ENCODE results near the gene PLEKHG7.
"Not testable (repeated sequence)": the region's sequence is repeated elsewhere in the genome, so short reads cannot be mapped to it uniquely, and the experiment has no call there.

PLEKHG7 gene

DNA sequence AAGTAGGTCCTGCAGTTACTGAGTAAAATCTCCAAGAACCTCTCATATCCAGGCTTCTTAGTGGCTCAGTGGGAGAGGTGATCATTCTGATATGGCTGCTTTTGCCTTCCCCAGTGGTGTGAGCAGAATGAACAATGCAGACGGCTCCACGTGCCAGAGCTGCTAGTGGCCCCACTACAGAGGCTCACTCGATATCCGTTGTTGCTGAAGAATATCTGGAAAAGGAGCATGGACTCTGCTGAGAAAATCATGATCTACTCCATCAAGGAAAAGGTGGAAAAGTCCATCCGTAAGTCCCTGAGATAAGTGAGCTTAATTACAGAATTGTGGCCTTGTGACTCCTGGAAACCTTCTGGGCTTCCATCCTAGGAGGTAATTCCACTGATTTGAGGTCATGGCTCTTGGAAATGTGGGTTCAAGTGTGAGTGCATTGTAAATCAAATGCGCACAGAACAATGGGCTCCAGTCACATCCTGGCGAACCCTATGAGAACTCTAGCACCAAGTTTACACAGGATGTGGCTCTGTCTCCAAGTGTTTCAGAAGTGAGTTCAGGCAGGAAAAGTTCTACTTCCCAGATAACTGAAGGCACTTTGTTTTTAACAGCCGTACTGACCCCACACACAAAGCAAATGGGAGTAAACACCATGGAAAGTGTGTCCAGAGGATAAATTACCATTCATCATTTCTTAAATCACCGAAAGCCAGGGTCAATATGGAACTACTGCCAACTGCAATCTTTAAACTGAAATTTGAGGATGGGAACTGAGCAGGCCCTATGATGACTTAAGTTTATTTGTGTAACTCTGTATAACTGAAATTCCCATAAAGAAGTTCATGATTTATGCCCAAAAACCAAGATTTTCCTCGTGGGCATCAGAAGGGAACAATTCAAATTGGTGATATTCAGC is 51.4 kb downstream of the PLEKHG7 start:
- no peak for DNase-seq

DNA sequence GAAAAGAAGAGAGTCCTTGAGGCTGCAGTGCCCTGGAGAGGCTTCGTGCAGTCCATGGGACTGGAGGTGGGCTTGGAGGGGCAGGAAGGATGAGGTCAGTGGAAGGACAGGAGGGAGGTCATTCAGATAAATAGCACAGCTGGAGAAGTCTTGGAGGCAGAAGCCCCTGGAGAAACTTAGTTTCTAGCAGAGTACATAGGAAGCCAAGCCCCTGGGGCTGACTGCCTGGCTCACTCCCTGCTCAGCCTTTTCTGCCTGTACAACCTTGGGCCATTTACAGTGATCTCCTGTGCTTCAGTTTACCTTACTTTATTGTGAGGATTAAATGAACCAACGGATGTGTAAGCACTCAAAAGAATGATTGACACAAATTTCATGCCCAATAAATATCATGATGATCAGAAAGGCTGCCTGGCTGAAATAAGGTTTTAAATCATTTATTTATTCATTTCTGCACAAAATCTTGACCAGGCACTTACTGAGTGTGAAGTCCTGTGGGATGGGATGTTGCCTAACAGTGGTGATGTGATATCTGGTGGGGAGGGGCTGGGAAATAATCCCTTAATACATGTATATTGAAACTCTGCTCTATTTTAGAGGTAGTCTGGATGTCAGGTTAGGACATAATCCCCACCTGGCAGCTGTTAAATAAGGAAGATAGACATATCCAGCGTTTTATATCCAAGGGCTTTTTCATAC is 54.3 kb downstream of the PLEKHG7 start:
- DNase-seq: no peak

DNA sequence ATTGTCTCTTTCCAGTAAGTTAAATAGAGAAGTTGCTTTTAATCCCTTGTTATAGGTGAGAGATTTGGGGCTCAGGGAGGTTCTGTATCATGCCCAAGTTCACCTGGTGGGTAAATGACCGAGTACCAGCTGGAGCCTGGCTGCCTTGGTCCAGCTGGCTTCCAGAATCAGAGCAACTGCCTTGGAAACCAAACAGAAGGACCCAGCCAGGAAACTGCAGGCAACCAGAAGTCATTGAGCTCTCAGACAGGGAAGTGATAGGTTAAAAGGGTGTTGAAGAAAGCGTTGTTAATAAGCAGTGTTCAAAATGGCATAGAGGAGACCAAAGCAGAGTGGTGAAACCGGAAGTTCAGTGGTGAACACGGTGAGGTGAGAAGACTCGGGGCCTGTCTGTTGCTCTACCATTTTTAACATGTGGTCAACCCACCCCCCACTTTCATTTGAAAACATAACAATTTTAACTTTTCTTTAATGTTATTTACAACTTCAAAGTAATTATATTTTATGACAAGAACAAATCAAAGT is 54.9 kb downstream of the PLEKHG7 start:
- no peak for DNase-seq

GRCh38 chr12:92759634-92760268 is 57.0 kb downstream of the PLEKHG7 start:
- no peak for DNase-seq

DNA sequence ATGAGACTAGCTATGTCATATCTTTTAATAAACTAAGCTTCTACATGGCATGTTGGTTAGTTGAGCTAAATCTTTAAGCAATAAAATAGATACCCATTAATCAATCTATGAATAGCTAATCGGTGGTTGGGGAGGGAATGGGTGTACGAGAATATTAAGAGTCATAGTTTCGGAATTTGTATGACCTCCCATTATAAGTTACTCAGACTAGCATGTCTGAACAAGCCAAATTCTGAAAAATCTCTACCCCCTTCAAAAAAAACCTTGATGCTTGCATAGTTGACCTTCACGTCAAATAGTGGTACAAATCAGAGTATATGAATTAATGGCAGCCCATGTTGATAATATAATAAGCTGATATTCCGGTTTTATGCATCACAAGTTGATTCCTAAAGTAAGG is 60.0 kb downstream of the PLEKHG7 start:
- no peak for DNase-seq

- no peak for DNase-seq
Measured at GRCh38 chr12:92764831-92765230, 62.0 kb downstream of the PLEKHG7 start.

DNA sequence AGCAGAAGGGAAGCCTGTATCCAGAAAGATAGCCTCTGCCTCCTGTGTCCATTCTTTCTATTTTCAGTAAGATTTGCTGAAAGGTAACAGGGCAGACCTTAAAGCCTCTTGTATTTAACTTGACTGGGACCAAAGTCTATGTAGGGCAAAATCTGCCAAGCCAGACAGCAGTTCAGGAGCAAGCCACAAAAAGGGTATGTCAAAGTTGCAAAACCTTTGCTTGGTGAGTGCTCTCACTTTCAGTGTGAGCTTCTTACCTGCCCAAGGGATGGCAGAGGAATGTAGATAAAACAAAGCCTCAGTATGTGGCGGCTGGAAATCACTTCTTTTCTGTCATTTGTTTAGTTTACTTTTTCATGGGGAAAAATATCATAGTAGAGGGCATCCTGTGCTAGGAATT is 63.1 kb downstream of the PLEKHG7 start:
- no peak for DNase-seq

GRCh38 chr12:92769124-92769901 is 66.5 kb downstream of the PLEKHG7 start:
- no peak for DNase-seq

- no peak for DNase-seq
Measured at GRCh38 chr12:92771001-92771400, 68.2 kb downstream of the PLEKHG7 start.

GRCh38 chr12:92775416-92775815 is 72.6 kb downstream of the PLEKHG7 start:
- DNase-seq: no peak

GRCh38 chr12:92778525-92778924 is 75.7 kb downstream of the PLEKHG7 start:
- DNase-seq: no peak

- no peak for DNase-seq
Measured at GRCh38 chr12:92779902-92780301, 77.1 kb downstream of the PLEKHG7 start.

- DNase-seq: no peak
Measured at GRCh38 chr12:92784356-92784755, 81.6 kb downstream of the PLEKHG7 start.

DNA sequence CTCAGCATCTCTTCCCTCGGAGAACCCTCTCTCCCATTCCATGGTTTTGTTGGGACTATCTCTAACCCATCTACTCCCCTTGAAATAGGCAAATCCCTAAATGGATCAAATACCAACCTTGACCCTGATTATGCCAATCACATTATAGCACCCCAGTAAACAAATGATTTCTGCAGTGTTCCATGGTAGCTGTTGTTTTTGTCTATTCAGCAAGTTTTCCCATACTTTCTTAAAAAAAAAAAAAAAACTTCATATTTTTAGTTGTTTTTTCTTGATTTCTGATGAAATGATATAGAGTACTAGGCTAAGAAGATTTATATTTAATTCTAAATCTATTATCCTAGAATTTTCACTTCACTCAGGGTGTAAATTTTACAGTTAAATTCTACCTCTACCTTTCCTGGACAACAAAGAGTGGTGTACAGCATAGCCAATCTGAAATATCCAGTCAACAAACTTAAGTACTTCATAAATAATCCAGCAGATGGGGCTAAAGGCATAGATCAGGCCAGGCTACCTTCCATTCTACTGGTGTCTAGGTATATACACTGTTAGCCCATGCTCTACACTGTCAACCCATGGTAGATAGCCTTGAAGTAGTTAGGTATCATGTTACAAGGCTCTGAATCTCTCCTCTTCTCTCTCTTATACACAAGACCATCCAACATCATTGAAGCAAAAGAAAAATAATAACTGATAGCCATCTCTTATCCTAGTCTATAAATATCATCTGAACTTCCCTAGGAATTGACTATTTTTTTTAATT is 82.2 kb downstream of the PLEKHG7 start:
- peak; percentile 12 for DNase-seq

GRCh38 chr12:92785563-92785950 is 82.8 kb downstream of the PLEKHG7 start:
- DNase-seq: no peak

DNA sequence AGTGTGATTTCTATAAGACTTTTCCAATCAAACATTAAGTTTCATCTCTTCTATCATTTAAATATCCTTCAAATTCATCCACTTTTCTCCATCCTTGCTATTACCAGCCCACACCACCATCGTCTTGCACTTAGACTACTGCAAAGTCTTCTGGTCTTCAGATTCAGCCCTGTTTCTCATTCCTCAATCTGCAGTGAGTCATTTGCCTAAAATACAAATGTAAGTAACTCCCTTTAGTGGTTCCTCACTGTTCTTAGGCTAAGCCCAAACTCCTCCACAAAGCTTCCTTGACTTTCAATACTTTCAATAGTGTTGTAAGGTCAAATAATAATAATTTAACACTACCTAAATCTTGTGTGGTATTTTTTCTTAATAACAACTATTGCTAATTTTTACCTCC is 83.3 kb downstream of the PLEKHG7 start:
- no peak for DNase-seq

- DNase-seq: not testable (repeated sequence)
Measured at GRCh38 chr12:92794356-92794755, 91.6 kb downstream of the PLEKHG7 start.

DNA sequence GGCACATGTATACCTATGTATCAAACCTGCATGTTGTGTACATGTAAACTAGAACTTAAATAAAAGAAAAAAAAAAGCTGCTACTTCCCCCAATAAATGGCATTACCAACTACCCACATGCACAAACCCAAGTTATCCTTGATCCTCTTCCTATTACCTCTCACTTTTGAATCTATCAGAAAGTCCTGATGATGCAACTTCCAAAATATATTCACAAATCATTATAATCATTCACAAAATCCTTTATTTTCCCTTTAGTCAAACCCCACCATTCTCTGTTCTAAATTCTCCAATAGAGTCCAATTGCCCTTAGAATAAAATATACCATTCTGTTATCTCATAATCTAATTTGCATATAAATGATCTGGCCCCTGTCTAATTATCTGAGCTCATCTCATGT is 92.0 kb downstream of the PLEKHG7 start:
- DNase-seq: no peak

- no peak for DNase-seq
Measured at GRCh38 chr12:92796650-92797049, 93.9 kb downstream of the PLEKHG7 start.

DNA sequence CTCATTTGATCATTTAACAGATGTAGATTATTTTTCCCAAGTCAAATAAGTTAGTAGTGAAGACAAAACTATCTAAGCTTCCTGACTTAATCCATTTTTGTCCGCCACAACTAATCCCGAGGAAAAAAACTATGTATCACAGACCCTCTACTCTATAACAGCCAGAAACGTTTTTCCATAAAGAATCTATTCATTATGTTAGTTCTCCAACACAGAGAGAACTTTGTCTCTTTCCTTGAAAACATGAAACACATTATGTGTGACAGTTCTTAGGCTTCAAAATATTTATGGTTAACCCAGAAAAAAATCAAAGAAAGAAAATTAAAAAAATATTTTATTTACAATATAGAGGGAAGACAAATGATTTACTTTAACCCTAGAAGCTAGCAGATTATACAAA is 100.1 kb downstream of the PLEKHG7 start:
- no peak for DNase-seq

DNA sequence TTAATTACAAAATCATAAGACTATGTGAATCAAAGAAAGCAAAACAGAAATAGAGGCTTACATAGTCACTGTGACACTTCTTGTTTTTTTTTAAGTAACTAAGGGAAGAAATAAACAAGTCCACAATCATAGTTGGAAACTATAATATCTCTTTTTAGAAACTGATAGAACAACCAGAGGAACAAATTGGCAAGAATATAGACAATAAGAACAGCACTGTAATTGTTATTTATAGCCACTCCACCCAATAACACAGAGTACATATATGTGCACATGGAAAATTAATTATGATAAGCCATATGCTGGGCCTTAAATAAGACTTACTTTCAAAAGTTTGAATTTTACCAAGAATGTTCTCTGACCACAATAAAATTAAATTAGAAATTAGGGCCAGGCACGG is 101.1 kb downstream of the PLEKHG7 start:
- no peak for DNase-seq

GRCh38 chr12:92810370-92810769 is 107.6 kb downstream of the PLEKHG7 start:
- no peak for DNase-seq
